ENCODE data around the gene CUTC.

- TF ChIP-seq CTCF (conservative IDR thresholded peaks at IDR 0.05; ENCODE audit: low read length) (no peak), EZH2phosphoT487 (IDR thresholded peaks at IDR 0.05; ENCODE audit: borderline replicate concordance) (no peak)
Measured at GRCh38 chr10:99787782-99788445, 55.9 kb downstream of the CUTC start.

Data from Loucy (cell line).